Spleen (tissue), 7 donors: ENCODE data around the gene HLA-DMA.

Experiments used
- CTCF ChIP-seq, 11 experiments: fragments of 200-600 bp in 7 of 11; fragments of 450-650 bp in 4 of 11; sonication (generic) in 4 of 11; IDR thresholded peaks in 8 of 11; conservative IDR thresholded peaks in 3 of 11; 1 replicate in 7 of 11; 2 replicates in 4 of 11; pipeline versions ENCODE4 v1.4.0 to v1.8.0; 2016 to 2021; ENCODE audit warnings: antibody characterized with exemption in 11 of 11, inconsistent platforms in 4 of 11, mild to moderate bottlenecking in 1 of 11
- POLR2AphosphoS5 ChIP-seq, 3 donors: sonication (generic); formaldehyde crosslinking; IDR thresholded peaks; one replicate each; pipeline ENCODE4 v1.5.1; 2017; ENCODE audit warnings: antibody characterized with exemption in 3 of 3
- donor health status: DM: no; HTN: no; CAD: no; lungs with moderate emphysema.
- donor health status: DM: no; HTN: no; CAD: no.
- donor health status: DM: no; HTN: no; CAD: no.

GRCh38 chr6:32983493-32983848 is 30.6 kb upstream of the HLA-DMA start:
- TF ChIP-seq POLR2AphosphoS5 (IDR thresholded peaks at IDR 0.05): peak in 1 of 3 donors; percentile 19
- TF ChIP-seq CTCF (IDR thresholded peaks at IDR 0.05 in 8 of 11, conservative IDR thresholded peaks at IDR 0.05 in 3 of 11): no peak
